HEK293 (cell line): ENCODE measurements around the gene DOCK8.

Source experiments
- CTCF ChIA-PET: fragments of 350-600 bp; formaldehyde crosslinking; extraction: SDS; loops from one replicate; lab custom pipeline; 2021; ENCODE audit warnings: antibody characterized with exemption; lab: Yijun Ruan, JAX
- POLR2A ChIA-PET: fragments of 300-600 bp; formaldehyde crosslinking; extraction: SDS; loops from one replicate; lab custom pipeline; 2020; ENCODE audit warnings: antibody characterized with exemption, inconsistent platforms; lab: Yijun Ruan, JAX
- H3K27ac ChIP-seq: fragments of 200-500 bp; sonication (Bioruptor generic); 2 replicates; pipeline ENCODE4 v1.5.1; 2014; ENCODE audit warnings: low read depth, low read length, control low read depth, inconsistent platforms; ENCODE audit errors: extremely low read depth
- H3K36me3 ChIP-seq, 2 experiments: fragments of 200-500 bp in 1 of 2; sonication (Bioruptor generic) in 1 of 2; 1 replicate in 1 of 2; 2 replicates in 1 of 2; pipeline ENCODE4 v1.5.1; 2014 to 2017; ENCODE audit warnings: inconsistent platforms in 2 of 2, low read length in 2 of 2; ENCODE audit not compliant: control insufficient read depth in 2 of 2, insufficient read depth in 1 of 2
- H3K4me1 ChIP-seq: fragments of 200-500 bp; sonication (Bioruptor generic); 2 replicates; pipeline ENCODE4 v1.5.1; 2014; ENCODE audit warnings: mild to moderate bottlenecking, low read length, inconsistent platforms; ENCODE audit not compliant: control insufficient read depth, insufficient read depth
- H3K4me3 ChIP-seq: 2 replicates; pipeline ENCODE4 v1.5.1; 2011; ENCODE audit warnings: low read depth, mild to moderate bottlenecking, control low read depth, low read length, moderate library complexity
- H3K9me3 ChIP-seq: fragments of 200-500 bp; sonication (Bioruptor generic); 2 replicates; pipeline ENCODE4 v1.5.1; 2014; ENCODE audit warnings: low read depth, low read length, inconsistent platforms; ENCODE audit not compliant: control insufficient read depth, insufficient read depth
- BCL6B ChIP-seq: fragments of 450-650 bp; formaldehyde crosslinking; IDR thresholded peaks from 2 replicates; pipeline ENCODE4 v1.5.1; 2017; ENCODE audit warnings: missing biosample characterization, missing genetic modification characterization
- HIC1 ChIP-seq: fragments of 450-650 bp; formaldehyde crosslinking; IDR thresholded peaks from 2 replicates; pipeline ENCODE4 v1.5.1; 2016; ENCODE audit warnings: missing biosample characterization, missing genetic modification characterization
- KLF16 ChIP-seq: fragments of 450-650 bp; formaldehyde crosslinking; IDR thresholded peaks from 2 replicates; pipeline ENCODE4 v1.5.1; 2017; ENCODE audit warnings: missing biosample characterization, missing genetic modification characterization
- OVOL3 ChIP-seq: fragments of 450-650 bp; formaldehyde crosslinking; IDR thresholded peaks from 2 replicates; pipeline ENCODE4 v1.5.1; 2016; ENCODE audit warnings: missing biosample characterization, missing genetic modification characterization
- TRIM28 ChIP-seq: IDR thresholded peaks from 2 replicates; pipeline ENCODE4 v1.6.1; 2011; ENCODE audit warnings: low read length, control low read depth, borderline replicate concordance
- YY2 ChIP-seq: fragments of 450-650 bp; formaldehyde crosslinking; IDR thresholded peaks from 2 replicates; pipeline ENCODE4 v1.5.1; 2016; ENCODE audit warnings: missing biosample characterization, missing genetic modification characterization
- ZBTB8A ChIP-seq: fragments of 450-650 bp; formaldehyde crosslinking; IDR thresholded peaks from 2 replicates; pipeline ENCODE4 v1.5.1; 2016; ENCODE audit warnings: missing biosample characterization, missing genetic modification characterization
- ZFP37 ChIP-seq: fragments of 450-650 bp; formaldehyde crosslinking; IDR thresholded peaks from 2 replicates; pipeline ENCODE4 v1.5.1; 2016; ENCODE audit warnings: missing biosample characterization, missing genetic modification characterization
- ZNF157 ChIP-seq: fragments of 450-650 bp; formaldehyde crosslinking; IDR thresholded peaks from 2 replicates; pipeline ENCODE4 v1.5.1; 2016; ENCODE audit warnings: missing biosample characterization, missing genetic modification characterization
- ZNF174 ChIP-seq: fragments of 450-650 bp; formaldehyde crosslinking; IDR thresholded peaks from 2 replicates; pipeline ENCODE4 v1.5.0; 2017; ENCODE audit warnings: missing biosample characterization, mild to moderate bottlenecking, missing genetic modification characterization
- ZNF202 ChIP-seq: fragments of 450-650 bp; formaldehyde crosslinking; IDR thresholded peaks from 2 replicates; pipeline ENCODE4 v1.5.1; 2016; ENCODE audit warnings: missing biosample characterization, missing genetic modification characterization, borderline replicate concordance
- ZNF302 ChIP-seq: fragments of 450-650 bp; formaldehyde crosslinking; IDR thresholded peaks from 2 replicates; pipeline ENCODE4 v1.5.1; 2016; ENCODE audit warnings: missing biosample characterization, missing genetic modification characterization, low read depth
- ZNF391 ChIP-seq: fragments of 450-650 bp; formaldehyde crosslinking; IDR thresholded peaks from 2 replicates; pipeline ENCODE4 v1.5.1; 2016; ENCODE audit warnings: low read depth, missing biosample characterization, missing genetic modification characterization, borderline replicate concordance
- ZNF398 ChIP-seq: fragments of 450-650 bp; formaldehyde crosslinking; IDR thresholded peaks from 2 replicates; pipeline ENCODE4 v1.5.1; 2017; ENCODE audit warnings: missing biosample characterization, missing genetic modification characterization
- ZNF513 ChIP-seq: fragments of 450-650 bp; IDR thresholded peaks from 2 replicates; pipeline ENCODE4 v1.5.1; 2018; ENCODE audit warnings: missing biosample characterization, missing genetic modification characterization
- ZNF521 ChIP-seq: fragments of 450-650 bp; formaldehyde crosslinking; IDR thresholded peaks from 2 replicates; pipeline ENCODE4 v1.5.1; 2017; ENCODE audit warnings: missing biosample characterization, mild to moderate bottlenecking, missing genetic modification characterization
- ZNF530 ChIP-seq: fragments of 450-650 bp; formaldehyde crosslinking; IDR thresholded peaks from 2 replicates; pipeline ENCODE4 v1.5.1; 2016; ENCODE audit warnings: low read depth, missing biosample characterization, missing genetic modification characterization
- ZNF610 ChIP-seq: fragments of 450-650 bp; formaldehyde crosslinking; IDR thresholded peaks from 2 replicates; pipeline ENCODE4 v1.5.1; 2016; ENCODE audit warnings: missing biosample characterization, missing genetic modification characterization, borderline replicate concordance
- ZNF704 ChIP-seq: fragments of 450-650 bp; formaldehyde crosslinking; IDR thresholded peaks from 2 replicates; pipeline ENCODE4 v1.5.1; 2016; ENCODE audit warnings: missing biosample characterization, missing genetic modification characterization
- ZNF747 ChIP-seq: fragments of 450-650 bp; formaldehyde crosslinking; IDR thresholded peaks from 2 replicates; pipeline ENCODE4 v1.5.1; 2016; ENCODE audit warnings: missing biosample characterization, missing genetic modification characterization
- ZNF837 ChIP-seq: fragments of 450-650 bp; formaldehyde crosslinking; IDR thresholded peaks from 2 replicates; pipeline ENCODE4 v1.5.1; 2016; ENCODE audit warnings: missing biosample characterization, missing genetic modification characterization
- ZSCAN30 ChIP-seq: fragments of 450-650 bp; IDR thresholded peaks from 2 replicates; pipeline ENCODE4 v1.5.1; 2018; ENCODE audit warnings: missing biosample characterization, mild to moderate bottlenecking, missing genetic modification characterization, moderate library complexity

Gene DOCK8

GRCh38 chr9:472479-473075 is 257.9 kb downstream of the DOCK8 start:
- CTCF ChIA-PET = interaction anchor here (0.7 to 0.9 kb wide), 2 partner anchors 86 to 336 kb away, joined by 3 to 5 read pairs; no protein-coding TSS in a partner anchor

GRCh38 chr9:477193-477592 is 262.5 kb downstream of the DOCK8 start:
- H3K9me3 ChIP-seq = no peaks in the 10 kb centered on the region
- H3K36me3 ChIP-seq = peaks cover 0 to 7% of the 10 kb centered on the region in 2 experiments; a peak in 1 of 3 replicates
- CTCF ChIA-PET = interaction anchor here (0.6 kb wide), 1 partner anchor 328 kb away, joined by 3 read pairs; no protein-coding TSS in a partner anchor
- TF ChIP-seq HIC1 (tag by site-specific recombination) (no peak), BCL6B (tag by site-specific recombination) (no peak), ZNF157 (tag by site-specific recombination) (no peak), TRIM28 (no peak), ZNF837 (tag by site-specific recombination) (no peak), ZNF610 (tag by site-specific recombination) (no peak), ZNF530 (no peak), ZNF391 (no peak), ZBTB8A (no peak), ZFP37 (tag by site-specific recombination) (no peak), KLF16 (tag by site-specific recombination) (no peak), ZNF202 (tag by site-specific recombination) (no peak), ZNF521 (tag by site-specific recombination) (no peak), ZNF704 (tag by site-specific recombination) (no peak), YY2 (tag by site-specific recombination) (no peak), ZNF398 (tag by site-specific recombination) (no peak), ZNF513 (tag by site-specific recombination) (no peak), ZNF747 (tag by site-specific recombination) (no peak), OVOL3 (tag by site-specific recombination) (no peak), ZNF302 (tag by site-specific recombination) (no peak)
- no peak overlapping the region for H3K27ac ChIP-seq
- POLR2A ChIA-PET = no interaction called here
- no peak overlapping the region for H3K4me3 ChIP-seq
- no peaks in the 10 kb centered on the region for H3K4me1 ChIP-seq

More at GRCh38 chr9:472479-473075, 257.9 kb downstream of the DOCK8 start:
- Histone ChIP-seq H3K27ac (no peak overlapping the region), H3K36me3 (peaks cover 0 to 7% of the 10 kb centered on the region in 2 experiments; a peak in 1 of 3 replicates), H3K4me1 (peaks cover 7% of the 10 kb centered on the region; the same call in 1 of the 2 replicates), H3K4me3 (no peak overlapping the region), H3K9me3 (no peaks in the 10 kb centered on the region)
- TF ChIP-seq ZNF174 (tag by site-specific recombination) (no peak), ZSCAN30 (tag by site-specific recombination) (no peak), ZNF610 (tag by site-specific recombination) (no peak)
- POLR2A ChIA-PET = no interaction called here
